Stimulated activated CD4-positive, alpha-beta T cell treated with anti-CD3 and anti-CD28 coated beads, Interleukin-1b, Interleukin-23, amount 100 ng/mL, for 1 hour (primary cell): ENCODE measurements around the gene ZNF423.

Experiments used
- DNase-seq, 2 donors: peaks; one replicate each; pipeline ENCODE4 v3.0.0-alpha.2; 2020; ENCODE audit warnings: low read depth in 2 of 2

Gene ZNF423

DNA sequence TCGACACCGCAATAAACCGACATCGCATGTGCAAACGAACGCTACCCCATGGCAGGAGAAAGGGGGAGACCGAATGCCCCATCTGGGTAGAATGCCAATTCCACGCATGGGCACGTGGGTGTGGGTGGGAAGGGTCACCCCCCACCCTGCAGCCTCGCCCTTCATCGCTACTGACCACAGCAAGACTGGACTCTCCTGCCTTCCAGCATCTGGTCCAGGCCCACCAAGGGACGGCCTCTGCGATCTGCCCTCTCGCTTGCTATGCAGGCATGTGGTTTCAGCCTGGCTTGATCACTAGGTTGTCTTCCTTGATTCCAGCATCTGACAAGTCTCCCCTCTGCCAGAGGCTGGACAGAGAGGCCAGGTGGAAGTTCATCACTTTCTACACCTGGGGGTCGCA lies 323.0 kb downstream of the ZNF423 start:
- DNase-seq = no peak

DNA sequence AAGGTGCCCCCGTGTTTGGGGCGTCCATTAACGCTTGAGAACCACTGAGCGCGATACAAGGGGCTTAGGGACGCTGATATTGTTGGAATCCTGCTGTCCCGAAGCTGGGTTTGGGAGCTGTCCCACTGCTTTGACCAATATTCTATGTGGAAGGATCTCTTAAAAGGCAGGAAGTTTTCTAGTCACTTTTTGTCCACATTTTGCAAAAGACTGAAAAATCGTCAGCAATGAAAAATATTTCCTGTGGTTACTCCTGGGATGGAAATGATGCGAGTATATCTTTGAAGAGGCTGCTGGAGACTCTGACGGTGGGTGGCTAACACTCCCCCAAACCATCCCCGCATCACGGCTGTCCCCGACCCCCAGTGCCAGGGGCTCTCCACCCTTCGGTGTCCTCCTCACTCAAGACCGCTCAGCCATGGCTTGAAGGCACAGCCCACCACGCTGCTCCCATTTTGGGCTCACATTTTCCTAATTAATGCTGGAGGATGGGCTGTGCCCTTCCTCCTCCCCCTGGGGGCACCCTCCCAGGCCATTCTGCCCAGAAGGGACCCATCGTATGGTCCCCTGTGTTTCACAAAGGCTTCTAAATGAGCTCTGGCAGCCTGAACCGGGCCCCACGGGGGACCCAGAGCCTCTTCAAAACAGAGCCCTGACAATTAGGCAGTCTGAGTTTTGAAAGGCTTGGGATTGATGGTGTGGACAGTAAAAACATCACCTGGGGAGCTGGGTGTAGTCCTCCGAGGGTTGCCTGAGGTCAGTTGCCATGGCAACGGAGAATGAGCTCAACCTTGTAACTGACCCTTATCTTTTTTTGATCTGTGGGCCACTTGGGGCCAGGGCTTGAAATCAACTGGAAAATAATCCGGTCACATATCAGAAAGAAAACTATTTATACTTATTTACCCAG lies 323.7 kb downstream of the ZNF423 start:
- no peak for DNase-seq

DNA sequence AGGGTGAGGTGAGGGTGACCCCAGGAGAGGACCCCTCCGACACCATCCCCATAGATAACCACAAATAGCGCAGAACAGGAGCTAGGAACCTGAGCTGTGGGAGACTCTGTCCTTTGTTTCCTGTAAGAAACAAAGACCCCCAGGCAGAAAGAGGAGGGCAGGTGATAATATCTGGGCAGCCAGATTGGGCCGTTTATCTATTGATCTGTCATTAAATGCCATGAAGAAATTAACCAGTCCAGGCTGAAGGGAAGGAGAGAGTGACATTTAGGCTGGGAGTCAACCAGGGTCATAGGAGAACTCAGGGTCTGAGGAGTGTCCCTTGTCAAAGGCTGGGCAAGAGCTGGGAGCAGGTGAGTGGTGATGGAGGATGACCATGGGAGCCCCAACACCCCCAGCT lies 324.5 kb downstream of the ZNF423 start:
- no peak for DNase-seq

DNA sequence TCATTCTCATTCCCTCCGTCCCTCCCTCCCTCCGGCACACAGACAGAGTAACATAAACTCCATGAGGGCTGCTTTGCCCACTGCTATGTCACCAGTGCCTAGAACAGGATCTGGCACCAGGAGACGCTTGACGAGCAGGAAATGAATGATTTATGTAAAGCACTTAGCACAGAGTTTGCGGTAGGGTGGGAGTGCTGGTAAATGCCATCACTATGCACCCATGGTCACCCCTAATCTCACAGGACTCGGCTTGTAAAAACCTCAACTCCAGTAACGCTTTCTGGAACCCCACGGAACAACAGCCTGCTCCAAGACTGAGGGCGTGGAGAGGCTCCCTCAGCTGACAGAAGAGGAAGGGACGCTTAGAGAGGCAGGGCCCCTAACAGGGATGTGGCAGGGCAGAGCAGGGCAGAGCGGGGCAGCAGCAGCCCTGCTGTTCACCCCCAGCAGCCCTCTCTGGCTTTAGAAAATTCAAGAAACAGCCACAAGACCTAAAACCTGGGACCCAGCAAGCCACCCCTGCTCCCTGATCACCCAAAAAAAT lies 325.4 kb downstream of the ZNF423 start:
- no peak for DNase-seq

DNA sequence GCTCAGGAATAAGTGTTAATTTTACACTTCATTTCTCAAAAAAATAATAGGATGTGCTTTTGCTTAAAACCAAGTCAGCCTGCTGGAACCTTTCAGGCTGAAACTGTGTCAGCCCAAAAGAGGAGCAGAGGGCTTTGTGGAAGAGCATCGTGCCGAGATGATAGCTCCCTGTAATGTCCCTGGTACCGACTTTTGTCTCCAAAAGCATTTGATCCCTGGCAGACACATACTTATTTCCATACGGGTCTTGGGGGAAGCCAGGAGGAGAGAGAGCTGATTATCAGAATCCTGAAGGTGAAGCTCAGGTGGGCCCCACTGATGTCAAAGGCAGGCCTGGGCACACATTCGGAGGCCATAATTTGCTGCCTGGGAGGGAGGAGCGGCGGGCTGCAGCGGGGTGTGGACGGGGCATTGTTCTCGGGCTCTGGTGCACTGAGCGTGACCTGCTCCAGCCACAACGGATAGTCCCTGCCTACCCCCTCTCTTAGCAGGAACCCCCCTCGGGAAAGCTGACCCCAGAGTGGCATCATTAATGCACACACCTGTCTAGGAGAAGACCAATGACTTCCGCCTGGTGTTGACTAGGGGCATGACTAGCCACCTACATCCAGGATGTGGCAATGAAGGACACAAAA lies 326.4 kb downstream of the ZNF423 start:
- DNase-seq = no peak

DNA sequence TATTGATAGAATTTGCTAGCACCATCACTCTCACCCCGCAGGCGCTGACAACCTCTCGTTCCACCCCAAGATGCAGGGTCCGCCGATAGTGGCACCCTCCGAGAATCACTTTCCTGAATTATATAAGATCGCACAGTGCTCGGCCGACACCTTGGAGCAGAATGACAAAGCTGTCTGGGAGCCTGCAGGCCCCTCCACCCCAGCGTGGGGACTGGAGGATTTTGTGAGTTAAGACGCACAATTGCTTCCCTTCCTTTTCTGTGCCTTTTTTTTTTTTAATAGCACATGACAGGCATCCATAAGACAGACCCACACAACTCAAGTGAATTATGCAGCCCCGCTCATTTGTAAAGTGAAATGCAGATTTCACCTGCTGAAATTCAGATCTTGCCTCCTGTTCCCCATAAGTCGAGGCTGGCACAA lies 327.0 kb downstream of the ZNF423 start:
- no peak for DNase-seq

DNA sequence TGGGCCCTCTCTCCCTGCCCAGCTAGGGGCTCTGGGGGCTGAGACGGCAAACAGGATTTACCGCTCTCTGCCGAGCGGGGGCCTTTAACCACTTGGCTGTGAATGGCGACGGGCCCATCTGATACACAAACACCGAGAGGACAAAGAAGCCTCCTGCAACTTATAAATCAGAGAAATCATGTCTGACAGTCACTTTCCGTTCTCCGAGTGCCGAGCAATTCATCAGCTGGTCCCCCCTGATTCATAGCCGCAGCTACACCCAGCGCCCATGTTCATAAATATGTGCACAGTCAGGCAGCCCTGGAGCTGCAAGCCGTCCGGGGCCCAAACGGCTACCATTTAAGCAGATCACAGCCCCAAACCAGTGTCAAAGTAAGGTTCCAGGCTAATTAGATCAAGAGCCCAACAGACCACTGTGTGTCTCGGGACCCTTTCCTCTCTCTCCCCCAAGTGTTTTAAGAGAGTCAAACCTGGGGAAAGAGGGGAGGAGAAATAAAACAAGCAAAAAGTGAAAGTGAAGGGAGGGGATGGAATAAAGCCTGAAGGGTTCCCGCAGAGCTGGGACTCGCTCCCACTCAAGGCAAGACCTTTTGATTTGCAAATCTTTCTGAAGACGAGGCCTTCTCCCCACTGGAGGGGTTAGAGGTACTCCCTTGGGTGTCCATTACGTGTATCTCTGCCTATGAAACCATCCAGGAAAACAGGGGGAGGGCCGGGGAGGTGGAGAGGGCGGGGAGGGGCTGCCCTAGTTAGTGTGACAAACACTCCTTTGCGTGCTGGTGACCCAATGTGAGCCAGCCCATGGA lies 327.6 kb downstream of the ZNF423 start:
- DNase-seq = no peak

DNA sequence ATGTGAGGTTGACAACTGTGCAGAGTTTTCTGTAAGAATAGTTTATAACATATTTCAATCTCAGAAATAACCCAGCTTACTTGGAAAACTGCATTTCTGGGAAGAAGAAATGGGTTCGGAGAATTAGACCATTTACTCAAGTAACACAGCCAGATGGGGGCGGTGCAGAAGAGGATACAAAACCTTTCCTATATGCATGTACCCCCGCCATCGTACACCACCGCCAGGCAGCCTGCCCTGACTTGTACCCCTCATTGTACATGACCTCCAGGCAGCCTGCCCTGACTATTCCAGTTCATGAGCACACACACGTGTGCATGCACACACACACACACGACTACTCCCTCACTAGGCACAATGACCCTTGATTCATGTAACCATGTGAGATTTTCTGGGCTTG lies 328.3 kb downstream of the ZNF423 start:
- DNase-seq = no peak

DNA sequence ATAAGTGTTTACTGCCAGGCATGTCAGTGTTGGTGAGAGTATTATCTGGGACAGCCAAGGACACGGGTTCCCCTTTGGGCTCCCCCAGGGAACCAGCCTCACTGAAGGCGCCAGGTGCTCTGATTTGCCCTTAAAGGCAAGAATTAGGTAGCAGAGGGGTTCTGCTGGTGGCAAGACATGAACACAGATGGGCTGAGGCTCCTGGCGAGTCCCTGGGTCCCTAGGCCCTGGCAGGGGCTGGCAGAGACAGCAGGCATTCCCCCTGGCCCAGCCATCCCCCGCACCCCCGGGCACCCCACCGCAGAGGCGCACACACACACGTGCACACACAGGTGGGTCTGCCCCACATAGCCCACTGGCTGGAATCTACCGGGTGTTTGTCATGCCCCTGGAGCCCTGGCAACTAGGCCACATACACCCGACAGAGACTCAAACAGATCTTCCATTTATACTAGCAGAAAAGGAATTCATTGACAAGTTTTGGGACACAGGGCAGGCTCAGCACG lies 329.0 kb downstream of the ZNF423 start:
- DNase-seq = no peak

DNA sequence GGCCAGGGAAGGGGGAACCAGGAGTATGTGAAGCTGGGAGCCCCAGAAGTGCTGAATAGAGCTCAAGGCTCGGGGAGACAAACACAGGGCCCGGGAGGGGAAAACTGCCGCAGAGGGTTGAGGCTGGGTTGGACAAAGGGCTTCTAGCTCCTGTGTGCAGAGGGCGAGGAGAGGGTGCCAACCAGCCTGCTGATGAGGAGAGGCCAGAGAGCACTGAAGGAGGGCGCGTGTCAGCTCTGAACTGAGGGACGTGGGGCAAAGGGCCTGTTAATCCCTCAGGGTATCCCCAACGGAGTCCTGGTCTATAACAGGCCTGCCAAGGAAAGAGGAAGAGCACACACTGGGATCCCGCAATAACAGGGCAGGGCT lies 331.0 kb downstream of the ZNF423 start:
- DNase-seq = no peak

DNA sequence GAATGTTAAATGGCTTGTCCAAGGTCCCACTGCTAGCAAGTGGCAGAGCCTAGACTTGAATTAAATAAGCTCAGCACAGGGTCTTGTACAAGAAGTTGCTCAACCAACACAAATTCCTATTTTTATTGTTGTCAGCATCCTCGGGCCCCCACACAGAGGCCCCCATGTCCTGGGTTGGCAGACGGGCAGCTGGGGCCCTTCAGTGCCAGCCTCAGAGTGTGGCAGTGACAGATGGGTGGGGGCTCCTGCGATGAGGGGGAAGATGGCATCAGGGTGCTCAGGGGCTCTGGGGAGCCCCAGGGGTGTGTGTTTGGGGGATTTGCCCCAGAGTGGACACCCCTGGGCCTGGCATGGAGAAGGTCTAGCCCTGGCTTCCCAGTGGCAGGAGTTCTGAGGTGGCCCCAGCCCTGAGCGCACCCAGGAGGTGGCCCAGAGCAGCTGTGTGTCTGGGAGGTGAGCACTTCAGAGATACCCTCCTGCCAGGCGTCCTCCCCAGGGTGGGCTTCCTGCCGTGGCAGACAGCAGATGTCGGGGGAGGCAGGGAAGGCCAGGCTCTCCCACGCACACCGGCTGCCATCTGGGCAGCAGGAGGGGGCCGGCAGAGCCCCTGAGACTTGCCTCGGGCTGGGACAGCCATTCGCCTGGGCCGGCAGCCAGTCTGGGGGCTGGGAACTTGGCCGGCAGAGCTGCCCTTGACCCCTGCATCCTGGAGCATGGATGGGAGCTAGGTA lies 331.5 kb downstream of the ZNF423 start:
- DNase-seq = no peak

DNA sequence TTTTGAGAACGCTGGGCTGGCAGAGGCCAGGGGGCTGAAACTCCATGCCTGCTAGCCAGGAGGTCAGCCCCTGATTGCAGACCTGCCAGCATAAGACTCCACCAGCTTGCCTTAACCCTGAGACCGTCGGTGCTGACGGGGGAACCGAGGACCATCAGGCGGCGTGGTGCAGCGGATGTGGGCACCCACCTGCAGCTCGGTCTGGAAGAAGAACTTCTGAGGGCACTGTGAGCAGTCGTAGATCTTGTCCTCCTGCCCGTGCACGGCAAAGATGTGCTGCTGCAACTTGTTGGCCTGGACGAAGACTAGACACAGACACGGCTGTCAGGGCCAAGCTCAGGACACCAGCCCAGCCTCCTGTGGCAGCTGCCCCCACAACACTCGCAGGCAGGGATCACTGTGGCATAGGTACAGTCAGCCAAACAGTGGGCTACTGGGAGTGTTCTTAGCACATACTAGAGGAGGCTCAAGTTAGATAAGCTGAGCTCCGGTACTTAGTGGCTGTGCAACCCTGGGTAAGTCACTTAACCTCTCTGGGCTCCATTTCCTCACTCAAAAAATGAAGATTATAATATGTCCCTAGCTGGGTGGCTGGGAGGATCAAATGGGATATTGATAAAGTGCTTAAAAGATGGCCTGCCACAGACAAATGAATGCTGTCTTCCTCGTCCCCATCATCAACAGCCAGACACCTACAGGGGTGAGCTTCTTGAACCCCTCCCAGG lies 332.3 kb downstream of the ZNF423 start:
- no peak for DNase-seq

DNA sequence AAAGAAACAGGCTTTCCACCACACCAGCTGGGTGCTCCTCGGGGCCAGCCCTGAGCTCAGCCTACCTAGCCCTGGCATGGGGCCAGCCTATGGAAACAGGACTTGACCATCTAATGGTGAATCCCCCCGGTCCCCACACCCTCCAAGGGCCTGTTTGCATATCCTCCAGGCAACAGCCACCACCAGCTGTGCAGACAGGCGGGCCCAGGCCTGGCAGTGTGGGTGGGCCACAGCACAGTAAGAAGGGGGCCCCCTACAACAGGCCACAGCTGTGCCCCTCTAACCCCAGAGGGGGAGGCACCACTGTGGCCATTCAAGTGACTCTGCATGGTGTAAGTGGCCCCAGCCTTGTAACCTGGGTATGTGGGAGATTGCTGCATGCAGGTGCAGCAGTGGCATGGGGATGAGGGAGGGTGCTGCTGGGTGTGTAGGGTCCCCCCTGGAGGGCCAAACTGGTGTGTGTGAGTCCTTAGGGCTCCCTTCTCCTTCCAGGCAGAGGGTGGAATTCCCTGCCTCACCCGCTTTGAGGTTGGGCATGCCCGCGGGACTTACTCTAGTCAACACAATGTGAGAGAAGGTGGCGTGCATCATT lies 334.1 kb downstream of the ZNF423 start:
- DNase-seq = no peak

DNA sequence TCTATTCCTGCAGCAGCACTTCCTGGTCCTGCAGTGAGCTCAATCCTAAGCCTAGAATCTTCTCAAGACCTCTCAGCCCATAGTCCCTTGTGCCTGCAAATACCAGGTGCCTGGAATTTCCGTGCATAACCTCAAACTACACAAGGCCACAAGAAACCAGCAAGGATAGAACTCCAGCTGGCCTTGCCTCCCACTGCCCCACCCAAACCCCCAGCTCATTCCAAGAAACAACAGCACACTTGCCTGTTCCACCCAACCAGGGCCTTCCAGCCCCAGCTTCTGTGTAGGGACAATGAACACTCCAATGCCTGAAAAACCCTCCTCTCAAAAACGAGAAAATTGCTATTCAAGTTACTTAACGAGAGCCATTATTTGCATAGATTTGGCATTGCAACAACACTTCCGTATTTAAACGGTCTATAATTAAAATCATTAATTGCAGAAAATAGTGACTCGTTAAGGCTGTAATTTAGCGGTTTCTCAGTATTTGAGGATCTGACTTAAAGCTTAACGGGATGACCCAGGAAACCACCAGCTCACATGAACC lies 335.3 kb downstream of the ZNF423 start:
- DNase-seq = no peak

DNA sequence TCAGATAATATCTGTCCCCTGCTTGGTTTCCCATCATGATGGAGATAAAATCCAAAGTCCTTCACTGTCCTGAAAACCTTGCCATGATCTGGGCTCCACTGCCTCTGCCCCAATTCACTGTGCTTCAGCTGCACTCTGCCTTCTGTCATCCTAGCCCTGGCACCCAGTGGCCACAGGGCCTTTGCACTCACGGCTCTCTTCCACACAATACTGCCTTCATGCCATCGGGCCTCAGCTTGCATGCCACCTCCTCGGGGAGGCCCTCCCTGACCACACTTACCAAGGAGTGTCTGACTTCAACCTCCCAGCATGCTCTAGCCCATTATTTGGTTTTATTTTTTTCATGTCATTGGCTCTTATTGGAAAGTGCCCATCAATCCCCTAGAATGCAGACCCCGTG lies 336.2 kb downstream of the ZNF423 start:
- DNase-seq = no peak

DNA sequence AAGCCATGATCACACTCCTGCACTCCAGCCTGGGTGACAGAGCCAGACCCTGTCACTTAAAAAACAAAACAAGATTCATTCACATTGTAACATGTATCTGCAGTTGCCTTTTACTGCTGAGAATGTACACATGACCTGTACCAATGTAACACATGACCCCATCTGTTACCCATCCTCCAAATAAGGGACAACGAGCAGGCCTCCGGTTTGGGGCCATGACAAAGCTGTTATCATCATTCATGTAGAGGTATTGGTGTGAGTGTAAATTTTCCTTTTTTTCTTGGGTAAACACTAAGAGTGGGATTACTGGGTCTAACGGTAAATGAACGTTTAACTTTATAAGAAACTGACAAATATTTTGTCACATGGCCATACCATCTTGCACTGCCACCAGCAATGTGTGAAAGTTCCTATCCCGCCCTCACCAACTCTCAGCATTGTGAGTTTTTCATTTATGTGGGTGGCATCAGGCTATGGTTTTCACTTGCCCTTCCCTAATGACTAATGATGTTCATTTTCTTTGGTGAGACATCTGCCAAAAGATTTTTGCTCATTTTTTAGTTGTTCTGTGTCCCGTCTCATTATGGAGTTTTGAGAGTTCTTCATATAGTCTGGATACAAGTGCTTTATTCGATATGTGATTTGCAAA lies 336.8 kb downstream of the ZNF423 start:
- no peak for DNase-seq

DNA sequence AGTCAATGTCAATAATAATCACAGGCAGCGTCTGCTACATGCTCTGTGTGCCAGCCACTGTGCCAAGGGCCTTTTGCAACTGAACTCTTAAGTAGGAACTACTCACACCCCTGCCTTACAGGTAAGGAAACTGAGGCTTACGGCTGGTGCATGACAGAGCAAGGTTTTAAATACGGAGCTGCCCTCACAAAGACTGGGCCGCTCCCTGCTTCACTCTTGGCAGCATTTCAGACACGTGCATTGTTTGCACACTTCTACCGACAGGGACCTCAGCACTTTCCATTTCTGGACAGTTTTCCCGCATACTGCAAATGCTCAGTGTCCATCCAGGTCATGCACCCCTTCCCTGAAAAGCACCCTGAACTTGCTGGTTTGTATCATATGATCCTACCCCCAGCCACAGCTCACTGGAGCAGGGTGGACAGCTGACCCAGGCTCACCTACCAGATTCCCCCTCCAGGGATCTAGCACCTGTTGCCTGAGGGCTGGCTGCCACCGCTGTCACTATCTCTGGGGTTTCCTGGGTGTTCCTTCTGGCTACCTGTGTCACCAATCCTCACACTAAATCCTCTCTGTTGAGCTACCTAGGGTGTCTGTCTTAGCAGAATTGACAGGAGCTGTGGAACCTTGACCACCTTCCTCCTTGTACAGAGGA lies 339.4 kb downstream of the ZNF423 start:
- DNase-seq = no peak

DNA sequence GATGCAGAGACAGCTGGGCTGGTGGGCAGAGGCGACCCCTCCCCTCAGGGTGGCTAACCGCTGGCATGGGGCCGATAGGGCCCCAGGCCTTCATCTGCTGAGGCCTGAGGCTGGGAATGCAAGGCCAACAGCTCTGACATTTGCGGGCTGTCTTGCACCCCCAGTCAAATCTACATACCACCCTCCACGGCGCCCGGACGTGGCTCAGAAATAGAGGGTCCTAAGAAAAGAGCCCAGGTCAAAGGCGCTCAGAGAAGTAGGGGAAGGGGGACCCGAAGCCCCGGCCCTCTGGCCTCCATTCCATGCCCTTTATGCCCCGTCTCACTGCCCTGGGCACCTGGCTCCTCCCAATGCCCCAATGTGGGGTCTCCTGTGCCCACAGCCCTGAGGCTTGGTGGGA lies 340.1 kb downstream of the ZNF423 start:
- DNase-seq = no peak

DNA sequence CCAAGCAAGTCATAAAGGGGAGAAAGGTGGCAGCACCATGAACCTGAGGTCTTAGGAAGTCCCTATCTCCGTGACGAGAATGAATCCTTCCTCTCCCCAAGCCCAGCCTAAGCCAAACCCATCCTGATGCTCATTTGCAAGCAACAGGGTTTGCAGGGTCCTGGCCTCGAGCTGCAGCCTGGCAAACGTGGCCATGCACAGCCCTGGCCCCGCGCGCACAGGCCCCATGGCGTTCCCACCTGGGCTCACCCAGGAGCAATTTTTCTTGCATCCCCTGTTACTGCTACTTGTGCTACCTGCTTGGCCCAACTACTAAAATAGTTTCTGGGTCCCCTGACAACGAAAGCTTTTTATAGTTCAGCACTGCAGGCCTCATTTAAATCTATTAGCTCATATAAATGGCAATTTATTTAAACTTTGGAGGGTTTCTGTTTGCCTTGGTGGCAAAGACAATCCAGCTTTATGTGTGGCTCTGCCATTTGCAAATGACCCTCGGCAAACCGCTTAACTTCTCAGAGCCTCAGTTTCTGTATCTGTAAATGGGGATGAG lies 340.8 kb downstream of the ZNF423 start:
- no peak for DNase-seq
